Progenitor cell of endocrine pancreas (in vitro differentiated cells): ENCODE results near the gene TMEM245. TPM values are rescaled to one million over a fixed set of nuclear protein-coding genes. Genes with fewer than 3 reads are reported as not detected.
"Not testable (repeated sequence)": the region's sequence is repeated elsewhere in the genome, so short reads cannot be mapped to it uniquely, and the experiment has no call there.

Experiments
- DNase-seq: peaks from one replicate; pipeline ENCODE4 v3.0.0; 2021; ENCODE audit warnings: low spot score; ENCODE audit not compliant: unreplicated experiment
- H3K27ac Mint-ChIP-seq: 2 replicates; pipeline ENCODE4 v1.8.0; 2021; ENCODE audit warnings: mild to moderate bottlenecking, moderate library complexity, mixed read lengths
- H3K27me3 Mint-ChIP-seq: 2 replicates; pipeline ENCODE4 v1.8.0; 2021; ENCODE audit warnings: mixed read lengths
- H3K36me3 Mint-ChIP-seq: 2 replicates; pipeline ENCODE4 v1.8.0; 2022; ENCODE audit warnings: mixed read lengths; ENCODE audit not compliant: insufficient read depth
- H3K4me1 Mint-ChIP-seq: 2 replicates; pipeline ENCODE4 v1.8.0; 2021; ENCODE audit warnings: low read depth, mixed read lengths
- H3K4me3 Mint-ChIP-seq: 2 replicates; pipeline ENCODE4 v1.8.0; 2021; ENCODE audit warnings: low read depth, mild to moderate bottlenecking, moderate library complexity, mixed read lengths
- H3K9me3 Mint-ChIP-seq: 2 replicates; pipeline ENCODE4 v1.8.0; 2021; ENCODE audit warnings: low read depth, mixed read lengths
- CTCF ChIP-seq: fragments of 200-600 bp; sonication (generic); IDR thresholded peaks from one replicate; pipeline ENCODE4 v1.5.0; 2021; ENCODE audit warnings: antibody characterized with exemption, mild to moderate bottlenecking; ENCODE audit not compliant: unreplicated experiment
- total RNA-seq: library from RNA; stranded (reverse); gene quantifications from 2 replicates; pipeline ENCODE4 v1.2.1, GENCODE V29; 2021

TMEM245 gene
- total RNA-seq, 1 donor from 2014 or later: 57.2 TPM

GRCh38 chr9:109064963-109065702, 54.6 kb downstream of the TMEM245 start:
- peaks cover 10% of the 10 kb centered on the region for H3K36me3 Mint-ChIP-seq
- peak overlapping the region; percentile 19 for H3K27ac Mint-ChIP-seq
- TF ChIP-seq CTCF: no peak
- H3K4me1 Mint-ChIP-seq: no peaks in the 10 kb centered on the region
- H3K4me3 Mint-ChIP-seq: no peak overlapping the region
- no peaks in the 10 kb centered on the region for H3K9me3 Mint-ChIP-seq
- H3K27me3 Mint-ChIP-seq: no peaks in the 10 kb centered on the region
- no peak for DNase-seq

- H3K27me3 Mint-ChIP-seq: no peaks in the 10 kb centered on the region
- TF ChIP-seq CTCF: no peak
- peaks cover 17% of the 10 kb centered on the region for H3K36me3 Mint-ChIP-seq
- DNase-seq: no peak
- H3K4me1 Mint-ChIP-seq: no peaks in the 10 kb centered on the region
- H3K9me3 Mint-ChIP-seq: no peaks in the 10 kb centered on the region
- no peak overlapping the region for H3K4me3 Mint-ChIP-seq
- no peak overlapping the region for H3K27ac Mint-ChIP-seq
Measured at GRCh38 chr9:109063760-109064159, 56.0 kb downstream of the TMEM245 start.

GRCh38 chr9:109062543-109062942, 57.2 kb downstream of the TMEM245 start:
- H3K4me3 Mint-ChIP-seq: no peak overlapping the region
- no peaks in the 10 kb centered on the region for H3K27me3 Mint-ChIP-seq
- H3K36me3 Mint-ChIP-seq: peaks cover 17% of the 10 kb centered on the region
- no peak for TF ChIP-seq CTCF
- no peaks in the 10 kb centered on the region for H3K4me1 Mint-ChIP-seq
- no peak overlapping the region for H3K27ac Mint-ChIP-seq
- no peak for DNase-seq
- H3K9me3 Mint-ChIP-seq: no peaks in the 10 kb centered on the region

DNA sequence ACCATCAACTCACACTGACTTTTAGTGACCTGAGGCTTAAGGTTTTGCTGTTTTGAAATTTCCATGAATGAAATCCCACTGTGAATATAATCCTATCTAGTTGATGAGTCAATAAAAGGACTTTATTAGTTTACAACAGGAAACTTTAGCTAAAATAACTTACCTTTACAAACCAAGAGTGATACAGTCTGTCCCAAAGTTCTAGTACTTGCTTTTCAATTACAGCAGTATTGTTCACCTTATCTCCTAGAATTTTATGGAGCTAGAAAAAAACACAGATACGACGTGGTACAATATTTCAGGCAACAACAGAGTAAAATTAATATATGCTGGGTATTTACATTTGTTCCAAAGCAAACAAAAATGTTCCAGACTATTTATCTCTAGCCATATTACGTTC, 59.6 kb downstream of the TMEM245 start:
- H3K27ac Mint-ChIP-seq: no peak overlapping the region
- no peaks in the 10 kb centered on the region for H3K9me3 Mint-ChIP-seq
- H3K27me3 Mint-ChIP-seq: no peaks in the 10 kb centered on the region
- H3K4me1 Mint-ChIP-seq: no peaks in the 10 kb centered on the region
- TF ChIP-seq CTCF: no peak
- H3K4me3 Mint-ChIP-seq: no peak overlapping the region
- peaks cover 29% of the 10 kb centered on the region for H3K36me3 Mint-ChIP-seq
- no peak for DNase-seq

DNA sequence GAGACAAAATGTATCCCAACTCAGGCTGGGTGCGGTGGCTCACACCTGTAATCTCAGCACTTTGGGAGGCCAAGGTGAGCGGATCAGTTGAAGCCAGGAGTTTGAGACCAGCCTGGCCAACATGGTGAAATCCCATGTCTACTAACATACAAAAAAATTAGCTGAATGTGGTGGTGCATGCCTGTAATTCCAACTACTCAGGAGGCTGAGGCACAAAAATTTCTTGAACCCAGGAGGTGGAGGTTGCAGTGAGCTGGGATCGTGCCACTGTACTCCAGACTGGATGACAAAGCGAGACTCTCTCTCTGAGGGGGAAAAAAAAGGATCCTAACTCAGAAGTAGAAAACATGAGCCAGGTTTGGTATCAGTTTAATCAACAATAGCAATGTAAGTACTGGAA, 66.6 kb downstream of the TMEM245 start:
- H3K36me3 Mint-ChIP-seq: peaks cover 39% of the 10 kb centered on the region
- H3K9me3 Mint-ChIP-seq, H3K4me1 Mint-ChIP-seq, H3K4me3 Mint-ChIP-seq, H3K27ac Mint-ChIP-seq, H3K27me3 Mint-ChIP-seq, DNase-seq: not testable (repeated sequence)

DNA sequence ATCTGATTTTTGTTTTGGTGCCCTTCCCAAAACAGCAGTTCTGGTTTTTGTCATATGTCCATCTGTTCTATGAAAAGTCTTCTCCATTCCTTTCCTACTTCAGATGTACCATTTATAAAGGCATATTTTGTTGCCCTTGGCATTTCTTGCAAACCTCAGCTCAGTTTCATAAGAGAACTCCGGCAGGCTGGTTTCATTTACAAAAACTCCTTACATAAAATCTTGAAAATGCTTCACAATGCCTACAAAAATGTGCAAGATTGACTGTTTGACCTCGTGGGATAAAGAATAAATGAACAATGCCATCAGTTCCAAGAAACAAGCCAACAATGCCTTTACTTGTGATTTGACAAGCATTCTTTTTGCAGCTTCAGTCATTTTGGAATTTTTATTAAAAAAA, 67.3 kb downstream of the TMEM245 start:
- Mint-ChIP-seq H3K9me3 (no peaks in the 10 kb centered on the region), H3K4me3 (no peak overlapping the region), H3K4me1 (no peaks in the 10 kb centered on the region), H3K27me3 (no peaks in the 10 kb centered on the region), H3K36me3 (peaks cover 40% of the 10 kb centered on the region), H3K27ac (no peak overlapping the region)
- no peak for DNase-seq
- no peak for TF ChIP-seq CTCF
